HG03135 (cell line): ENCODE measurements around the gene PSMD1.

Source experiments
- ATAC-seq: cut with Tn5 transposase; IDR thresholded peaks from one replicate; pipeline ENCODE4 v1.9.1; 2021; ENCODE audit warnings: mild to moderate bottlenecking, moderate library complexity; ENCODE audit not compliant: unreplicated experiment

Gene PSMD1

GRCh38 chr2:231110551-231110950, 53.9 kb downstream of the PSMD1 start:
- ATAC-seq = no peak

GRCh38 chr2:231111987-231112386, 55.3 kb downstream of the PSMD1 start:
- no peak for ATAC-seq

- no peak for ATAC-seq
Observed at GRCh38 chr2:231113489-231113888, 56.8 kb downstream of the PSMD1 start.

GRCh38 chr2:231115651-231116050, 59.0 kb downstream of the PSMD1 start:
- ATAC-seq = no peak

- ATAC-seq = no peak
Observed at GRCh38 chr2:231117148-231117547, 60.5 kb downstream of the PSMD1 start.

- no peak for ATAC-seq
Observed at GRCh38 chr2:231117922-231118613, 61.4 kb downstream of the PSMD1 start.

- no peak for ATAC-seq
Observed at GRCh38 chr2:231118614-231118942, 61.9 kb downstream of the PSMD1 start.

GRCh38 chr2:231123362-231123898, 66.8 kb downstream of the PSMD1 start:
- no peak for ATAC-seq

GRCh38 chr2:231124838-231125568, 68.3 kb downstream of the PSMD1 start, which contains the start of gene HTR2B:
TSS of gene HTR2B (minus strand) at chr2:231125042. CDS start at chr2:231123764, 1,278 bp downstream.
- ATAC-seq = no peak

GRCh38 chr2:231126123-231126522, 69.5 kb downstream of the PSMD1 start:
- ATAC-seq = no peak

GRCh38 chr2:231127480-231127879, 70.8 kb downstream of the PSMD1 start:
- no peak for ATAC-seq

GRCh38 chr2:231127936-231128335, 71.3 kb downstream of the PSMD1 start:
- no peak for ATAC-seq

- ATAC-seq = no peak
Observed at GRCh38 chr2:231128541-231128940, 71.9 kb downstream of the PSMD1 start.

GRCh38 chr2:231129216-231129615, 72.5 kb downstream of the PSMD1 start:
- no peak for ATAC-seq

GRCh38 chr2:231130336-231131056, 73.8 kb downstream of the PSMD1 start:
- no peak for ATAC-seq

GRCh38 chr2:231132129-231132528, 75.5 kb downstream of the PSMD1 start:
- no peak for ATAC-seq

GRCh38 chr2:231133365-231134099, 76.9 kb downstream of the PSMD1 start:
- ATAC-seq = no peak

- ATAC-seq = no peak
Observed at GRCh38 chr2:231134910-231135655, 78.4 kb downstream of the PSMD1 start.

GRCh38 chr2:231138699-231139098, 82.0 kb downstream of the PSMD1 start:
- ATAC-seq = no peak

- ATAC-seq = no peak
Observed at GRCh38 chr2:231139796-231140195, 83.1 kb downstream of the PSMD1 start.
